Measurements from ENCODE around the gene MYLK2. TPM values are rescaled to one million over a fixed set of nuclear protein-coding genes. Genes with fewer than 3 reads are reported as not detected.
"Not testable (repeated sequence)": the region's sequence is repeated elsewhere in the genome, so short reads cannot be mapped to it uniquely, and the experiment has no call there.

The MYLK2 gene
- total RNA-seq, 1 experiment from 2014 or later: 0.21 TPM

- H3K27me3 ChIP-seq (ENCODE audit: control insufficient read depth, insufficient read depth, low read length): no peaks in the 10 kb centered on the region
- peaks cover 7% of the 10 kb centered on the region for H3K36me3 ChIP-seq (replicated peaks; ENCODE audit: control insufficient read depth, insufficient read depth, low read length)
- no peak for DNase-seq
- H3K4me3 ChIP-seq (ENCODE audit: insufficient read depth, low read depth, low read length): no peak overlapping the region
These were observed 10.7 kb upstream of the MYLK2 start for GRCh38 chr20:31808481-31808880.

GRCh38 chr20:31809661-31810060, 9.5 kb upstream of the MYLK2 start:
- no peak overlapping the region for H3K4me3 ChIP-seq (ENCODE audit: insufficient read depth, low read depth, low read length)
- peaks cover 3% of the 10 kb centered on the region for H3K36me3 ChIP-seq (replicated peaks; ENCODE audit: control insufficient read depth, insufficient read depth, low read length)
- H3K27me3 ChIP-seq (ENCODE audit: control insufficient read depth, insufficient read depth, low read length): no peaks in the 10 kb centered on the region
- DNase-seq: no peak

GRCh38 chr20:31811198-31811597, 8.0 kb upstream of the MYLK2 start:
- H3K27me3 ChIP-seq (ENCODE audit: control insufficient read depth, insufficient read depth, low read length): no peaks in the 10 kb centered on the region
- peaks cover 3% of the 10 kb centered on the region for H3K36me3 ChIP-seq (replicated peaks; ENCODE audit: control insufficient read depth, insufficient read depth, low read length)
- no peak overlapping the region for H3K4me3 ChIP-seq (ENCODE audit: insufficient read depth, low read depth, low read length)
- DNase-seq: no peak

- Histone ChIP-seq H3K36me3 (replicated peaks; ENCODE audit: control insufficient read depth, insufficient read depth, low read length) (no peaks in the 10 kb centered on the region; the same call in 1 of the 2 replicates), H3K27me3 (ENCODE audit: control insufficient read depth, insufficient read depth, low read length) (no peaks in the 10 kb centered on the region), H3K4me3 (ENCODE audit: insufficient read depth, low read depth, low read length) (no peak overlapping the region)
- DNase-seq: no peak
These were observed 7.1 kb upstream of the MYLK2 start for GRCh38 chr20:31811796-31812728.

GRCh38 chr20:31813611-31814010, 5.5 kb upstream of the MYLK2 start:
- H3K27me3 ChIP-seq (ENCODE audit: control insufficient read depth, insufficient read depth, low read length): no peaks in the 10 kb centered on the region
- H3K36me3 ChIP-seq (replicated peaks; ENCODE audit: control insufficient read depth, insufficient read depth, low read length): no peaks in the 10 kb centered on the region
- no peak for DNase-seq
- no peak overlapping the region for H3K4me3 ChIP-seq (ENCODE audit: insufficient read depth, low read depth, low read length)

GRCh38 chr20:31814142-31814541, 5.0 kb upstream of the MYLK2 start:
- H3K4me3 ChIP-seq (ENCODE audit: insufficient read depth, low read depth, low read length); H3K27me3 ChIP-seq (ENCODE audit: control insufficient read depth, insufficient read depth, low read length); H3K36me3 ChIP-seq (replicated peaks; ENCODE audit: control insufficient read depth, insufficient read depth, low read length); DNase-seq: not testable (repeated sequence)

- DNase-seq: peak; percentile 79
- Histone ChIP-seq H3K4me3 (ENCODE audit: insufficient read depth, low read depth, low read length) (no peak overlapping the region), H3K27me3 (ENCODE audit: control insufficient read depth, insufficient read depth, low read length) (no peaks in the 10 kb centered on the region), H3K36me3 (replicated peaks; ENCODE audit: control insufficient read depth, insufficient read depth, low read length) (no peaks in the 10 kb centered on the region)
These were observed 3.6 kb upstream of the MYLK2 start for GRCh38 chr20:31815408-31816188.

- H3K36me3 ChIP-seq (replicated peaks; ENCODE audit: control insufficient read depth, insufficient read depth, low read length): no peaks in the 10 kb centered on the region
- no peak overlapping the region for H3K4me3 ChIP-seq (ENCODE audit: insufficient read depth, low read depth, low read length)
- no peaks in the 10 kb centered on the region for H3K27me3 ChIP-seq (ENCODE audit: control insufficient read depth, insufficient read depth, low read length)
- peak; percentile 43 for DNase-seq
These were observed 2.9 kb upstream of the MYLK2 start for GRCh38 chr20:31816221-31816620.

GRCh38 chr20:31817461-31817860, 1.7 kb upstream of the MYLK2 start:
- H3K4me3 ChIP-seq (ENCODE audit: insufficient read depth, low read depth, low read length): no peak overlapping the region
- DNase-seq: no peak
- H3K27me3 ChIP-seq (ENCODE audit: control insufficient read depth, insufficient read depth, low read length): no peaks in the 10 kb centered on the region
- H3K36me3 ChIP-seq (replicated peaks; ENCODE audit: control insufficient read depth, insufficient read depth, low read length): no peaks in the 10 kb centered on the region

GRCh38 chr20:31818376-31818908, 714 bp upstream of the MYLK2 start:
- Histone ChIP-seq H3K27me3 (ENCODE audit: control insufficient read depth, insufficient read depth, low read length) (no peaks in the 10 kb centered on the region), H3K4me3 (ENCODE audit: insufficient read depth, low read depth, low read length) (no peak overlapping the region), H3K36me3 (replicated peaks; ENCODE audit: control insufficient read depth, insufficient read depth, low read length) (no peaks in the 10 kb centered on the region)
- peak; percentile 58 for DNase-seq

- H3K36me3 ChIP-seq (replicated peaks; ENCODE audit: control insufficient read depth, insufficient read depth, low read length): no peaks in the 10 kb centered on the region
- H3K27me3 ChIP-seq (ENCODE audit: control insufficient read depth, insufficient read depth, low read length): no peaks in the 10 kb centered on the region
- peak; percentile 67 for DNase-seq
- no peak overlapping the region for H3K4me3 ChIP-seq (ENCODE audit: insufficient read depth, low read depth, low read length)
These were observed 1.1 kb downstream of the MYLK2 start for GRCh38 chr20:31820228-31820627.

- Histone ChIP-seq H3K4me3 (ENCODE audit: insufficient read depth, low read depth, low read length) (no peak overlapping the region), H3K27me3 (ENCODE audit: control insufficient read depth, insufficient read depth, low read length) (no peaks in the 10 kb centered on the region), H3K36me3 (replicated peaks; ENCODE audit: control insufficient read depth, insufficient read depth, low read length) (no peaks in the 10 kb centered on the region)
- peak; percentile 58 for DNase-seq
These were observed 2.3 kb downstream of the MYLK2 start for GRCh38 chr20:31821427-31821826.

- H3K27me3 ChIP-seq (ENCODE audit: control insufficient read depth, insufficient read depth, low read length): no peaks in the 10 kb centered on the region
- peak; percentile 99 for DNase-seq
- no peak overlapping the region for H3K4me3 ChIP-seq (ENCODE audit: insufficient read depth, low read depth, low read length)
- no peaks in the 10 kb centered on the region for H3K36me3 ChIP-seq (replicated peaks; ENCODE audit: control insufficient read depth, insufficient read depth, low read length)
These were observed 3.5 kb downstream of the MYLK2 start for GRCh38 chr20:31822421-31823330.

All from H7 (cell line).